22Rv1 (cell line): Measurements from ENCODE around the gene H19.

Experiments used
- H3K27ac ChIP-seq: fragments of 450-650 bp; 2 replicates; pipeline ENCODE4 v1.5.1; 2017
- ZFX ChIP-seq: fragments of 450-650 bp; IDR thresholded peaks from 2 replicates; pipeline ENCODE4 v1.6.1; 2017; ENCODE audit warnings: antibody characterized with exemption, borderline replicate concordance
- TF ChIP-seq, protein P1 (sequence below): fragments of 450-650 bp; IDR thresholded peaks from 2 replicates; pipeline ENCODE4 v1.5.1; 2017; ENCODE audit warnings: mild to moderate bottlenecking

H19 gene

DNA sequence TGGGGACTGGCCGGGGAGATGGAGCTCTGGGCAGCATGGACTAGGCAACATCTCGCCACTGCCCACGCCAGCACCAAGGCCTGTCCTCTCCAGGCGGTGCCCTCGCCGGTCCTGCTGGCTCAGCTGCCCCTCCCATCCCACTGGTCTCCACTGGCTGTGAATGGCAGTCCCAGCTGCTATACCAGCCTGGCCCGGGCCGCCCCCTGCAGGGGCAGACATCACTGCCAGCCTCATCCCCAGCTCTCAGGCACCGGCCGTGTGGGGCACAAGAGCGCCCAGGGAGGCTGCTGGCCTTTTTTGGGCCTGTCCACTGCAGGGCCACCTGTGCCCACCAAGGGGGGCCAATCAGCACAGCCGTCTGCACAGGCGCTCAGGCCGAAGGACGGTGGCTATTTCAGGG lies 30.1 kb upstream of the H19 start:
- no peak overlapping the region for H3K27ac ChIP-seq
- TF ChIP-seq, protein P1, sequence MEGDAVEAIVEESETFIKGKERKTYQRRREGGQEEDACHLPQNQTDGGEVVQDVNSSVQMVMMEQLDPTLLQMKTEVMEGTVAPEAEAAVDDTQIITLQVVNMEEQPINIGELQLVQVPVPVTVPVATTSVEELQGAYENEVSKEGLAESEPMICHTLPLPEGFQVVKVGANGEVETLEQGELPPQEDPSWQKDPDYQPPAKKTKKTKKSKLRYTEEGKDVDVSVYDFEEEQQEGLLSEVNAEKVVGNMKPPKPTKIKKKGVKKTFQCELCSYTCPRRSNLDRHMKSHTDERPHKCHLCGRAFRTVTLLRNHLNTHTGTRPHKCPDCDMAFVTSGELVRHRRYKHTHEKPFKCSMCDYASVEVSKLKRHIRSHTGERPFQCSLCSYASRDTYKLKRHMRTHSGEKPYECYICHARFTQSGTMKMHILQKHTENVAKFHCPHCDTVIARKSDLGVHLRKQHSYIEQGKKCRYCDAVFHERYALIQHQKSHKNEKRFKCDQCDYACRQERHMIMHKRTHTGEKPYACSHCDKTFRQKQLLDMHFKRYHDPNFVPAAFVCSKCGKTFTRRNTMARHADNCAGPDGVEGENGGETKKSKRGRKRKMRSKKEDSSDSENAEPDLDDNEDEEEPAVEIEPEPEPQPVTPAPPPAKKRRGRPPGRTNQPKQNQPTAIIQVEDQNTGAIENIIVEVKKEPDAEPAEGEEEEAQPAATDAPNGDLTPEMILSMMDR: no peak
- TF ChIP-seq ZFX: no peak

DNA sequence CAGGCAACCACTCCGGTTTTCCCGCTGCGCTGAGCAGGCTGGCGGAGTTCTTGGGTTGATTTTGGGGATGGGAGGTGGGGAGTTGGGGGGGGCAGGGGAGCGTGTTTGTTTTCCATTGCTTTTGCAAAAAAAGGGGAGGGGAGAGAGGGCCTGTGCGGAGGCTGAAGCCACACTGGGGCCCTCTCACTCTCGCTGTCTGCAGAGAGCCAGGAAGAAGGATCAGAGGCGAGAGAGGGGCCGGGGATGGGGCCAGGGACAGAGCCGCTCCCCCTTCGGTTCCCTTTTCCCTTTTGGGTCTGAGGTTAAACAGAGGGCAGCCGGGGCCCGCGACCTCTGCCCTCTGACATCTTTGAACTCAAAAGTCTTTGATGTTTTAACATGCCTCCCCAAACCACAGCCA lies 17.4 kb upstream of the H19 start:
- TF ChIP-seq, protein P1: no peak
- TF ChIP-seq ZFX: no peak
- no peak overlapping the region for H3K27ac ChIP-seq

DNA sequence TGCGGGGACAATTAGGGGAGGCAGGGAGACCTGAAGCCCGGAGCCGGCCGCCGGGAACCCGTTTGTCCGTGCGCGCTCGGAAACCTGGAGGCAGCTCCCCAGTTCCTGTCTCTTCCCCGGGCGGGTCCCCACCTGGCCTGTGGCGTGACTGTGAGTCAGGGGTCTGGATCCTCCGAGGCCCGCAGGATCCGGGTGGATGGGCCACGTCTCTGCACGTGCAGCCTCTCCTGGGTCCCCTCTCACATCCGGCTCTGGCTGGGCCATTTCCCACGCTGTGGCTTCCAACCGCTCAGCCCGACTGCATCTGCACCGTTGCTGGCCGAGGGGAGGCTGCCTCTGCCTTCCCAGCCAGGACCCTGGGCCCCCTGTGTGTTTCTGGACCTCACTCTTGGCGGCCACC lies 14.8 kb upstream of the H19 start:
- no peak overlapping the region for H3K27ac ChIP-seq
- TF ChIP-seq, protein P1: no peak
- TF ChIP-seq ZFX: no peak

DNA sequence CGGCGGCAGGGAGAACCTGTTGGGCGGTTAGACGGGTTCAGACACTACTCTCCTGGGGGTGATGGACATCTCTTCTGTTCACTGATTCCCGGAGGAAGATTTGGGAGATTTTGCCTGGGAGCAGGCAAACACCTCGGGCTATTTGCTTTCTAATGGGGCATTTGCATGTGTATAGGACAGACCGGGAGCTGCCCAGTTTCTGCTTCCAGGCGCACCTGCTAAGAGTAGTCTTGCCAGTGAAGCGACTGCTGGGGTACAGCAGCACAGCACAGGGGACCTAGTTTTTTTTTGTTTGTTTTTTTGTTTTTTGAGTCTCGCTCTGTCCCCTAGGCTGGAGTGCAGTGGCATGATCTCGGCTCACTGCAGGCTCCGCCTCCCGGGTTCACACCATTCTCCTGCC lies 6.8 kb upstream of the H19 start:
- TF ChIP-seq, protein P1: no peak
- no peak for TF ChIP-seq ZFX
- H3K27ac ChIP-seq: no peak overlapping the region

DNA sequence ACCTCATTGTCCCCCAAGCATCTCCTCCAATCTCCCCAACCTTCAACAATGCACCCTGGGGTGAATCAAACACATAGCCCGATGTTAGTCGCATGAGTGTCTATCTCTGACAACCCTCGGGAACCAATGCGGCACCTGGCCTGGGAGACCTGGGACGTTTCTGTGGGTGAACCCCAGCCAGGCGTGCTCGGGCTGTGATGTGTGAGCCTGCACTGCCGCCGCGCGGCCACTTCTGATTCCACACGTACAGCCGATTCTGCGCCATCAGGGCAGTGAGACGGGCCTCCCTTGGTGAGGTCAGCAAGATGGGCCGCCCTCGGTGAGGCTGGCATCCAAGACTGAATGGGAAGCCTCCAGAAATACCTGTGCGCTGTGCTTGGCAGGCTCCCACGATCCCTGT lies 5.2 kb upstream of the H19 start:
- TF ChIP-seq, protein P1: no peak
- no peak for TF ChIP-seq ZFX
- H3K27ac ChIP-seq: no peak overlapping the region

DNA sequence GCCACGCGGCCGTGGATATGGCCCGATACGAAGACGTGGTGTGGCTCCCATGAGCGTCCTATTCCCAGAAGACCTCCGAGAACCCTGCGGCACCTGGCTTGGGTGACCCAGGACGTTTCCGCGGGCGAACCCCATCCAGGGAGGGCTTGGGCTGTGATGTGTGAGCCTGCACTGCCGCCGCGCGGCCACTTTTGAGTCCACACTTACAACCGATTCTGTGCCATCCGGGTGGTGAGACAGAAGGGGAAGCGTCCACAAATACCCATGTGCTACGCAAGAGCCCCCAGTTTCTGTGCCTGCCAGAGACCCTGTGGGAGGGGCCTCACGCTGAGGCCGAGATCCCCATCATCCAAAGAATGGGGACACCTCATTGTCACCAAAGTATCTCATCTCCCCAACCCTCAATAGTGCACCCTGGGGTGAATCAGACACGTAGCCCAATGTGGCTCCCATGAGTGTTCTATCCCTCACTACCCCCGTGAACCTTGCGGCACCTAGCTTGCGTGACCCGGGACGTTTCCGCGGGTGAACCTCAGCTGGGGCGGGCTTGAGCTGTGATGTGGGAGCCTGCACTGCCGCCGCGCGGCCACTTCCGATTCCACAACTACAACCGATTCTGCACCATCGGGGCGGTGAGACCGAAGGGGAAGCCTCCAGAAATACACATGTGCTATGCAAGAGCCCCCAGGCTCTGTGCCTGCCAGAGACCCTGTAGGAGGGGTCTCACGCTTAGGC lies 4.6 kb upstream of the H19 start:
- TF ChIP-seq ZFX: no peak
- TF ChIP-seq, protein P1: no peak

DNA sequence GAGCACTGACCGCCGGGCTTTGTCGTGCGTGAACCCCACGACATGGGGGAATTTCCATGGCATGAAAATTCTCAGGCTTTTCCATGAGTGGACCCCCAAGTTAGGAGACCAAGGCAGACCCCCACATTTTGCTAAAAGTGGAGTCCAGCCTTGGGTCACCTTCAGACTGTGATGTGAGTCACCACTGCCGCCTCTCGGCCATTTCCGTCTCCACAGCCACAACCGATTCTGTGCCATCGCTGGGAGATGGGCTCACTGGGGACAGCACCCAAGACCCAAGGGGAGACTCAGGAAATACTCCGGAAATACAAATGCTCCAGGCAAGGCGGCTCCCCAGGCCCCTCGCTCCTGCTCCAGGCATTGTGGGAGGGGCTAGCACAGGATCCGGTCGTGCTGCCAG lies 1.2 kb upstream of the H19 start:
- TF ChIP-seq, protein P1: no peak
- no peak for TF ChIP-seq ZFX

More for the DNA sequence above, 4.6 kb upstream of the H19 start:
- no peak overlapping the region for H3K27ac ChIP-seq

More for the DNA sequence above, 1.2 kb upstream of the H19 start:
- H3K27ac ChIP-seq: no peak overlapping the region
